Epithelial cell of esophagus (primary cell): ENCODE measurements around the gene MEG3.

Source experiments
- DNase-seq: peaks from one replicate; pipeline ENCODE4 v3.0.0; 2010; ENCODE audit warnings: low read depth
- H3K4me3 ChIP-seq: 2 replicates; pipeline ENCODE4 v1.5.1; 2011; ENCODE audit warnings: mild to moderate bottlenecking, low read length, control low read depth
- CTCF ChIP-seq: IDR thresholded peaks from 2 replicates; pipeline ENCODE4 v1.5.1; 2011; ENCODE audit warnings: low read depth, mild to moderate bottlenecking, low read length, control low read depth, inconsistent platforms; ENCODE audit not compliant: insufficient read depth; ENCODE audit errors: missing control alignments

Gene MEG3

GRCh38 chr14:100891501-100892445 is 65.9 kb downstream of the MEG3 start:
- DNase-seq = no peak
- H3K4me3 ChIP-seq = no peak overlapping the region
- no peak for TF ChIP-seq CTCF

GRCh38 chr14:100892496-100893227 is 66.7 kb downstream of the MEG3 start:
- TF ChIP-seq CTCF = no peak
- no peak overlapping the region for H3K4me3 ChIP-seq
- DNase-seq = no peak

- no peak for TF ChIP-seq CTCF
- no peak for DNase-seq
Observed at GRCh38 chr14:100893228-100893601, 67.3 kb downstream of the MEG3 start.

GRCh38 chr14:100893760-100894159 is 67.8 kb downstream of the MEG3 start:
- TF ChIP-seq CTCF = no peak
- H3K4me3 ChIP-seq = no peak overlapping the region
- no peak for DNase-seq

More at GRCh38 chr14:100893228-100893601, 67.3 kb downstream of the MEG3 start:
- H3K4me3 ChIP-seq = no peak overlapping the region

GRCh38 chr14:100894416-100894815 is 68.5 kb downstream of the MEG3 start:
- TF ChIP-seq CTCF = no peak
- no peak overlapping the region for H3K4me3 ChIP-seq
- DNase-seq = no peak

GRCh38 chr14:100895411-100895810 is 69.5 kb downstream of the MEG3 start:
- no peak overlapping the region for H3K4me3 ChIP-seq
- no peak for DNase-seq
- TF ChIP-seq CTCF = no peak
